ENCODE data around the gene TMEM145. TPM values are rescaled to one million over a fixed set of nuclear protein-coding genes. Genes with fewer than 3 reads are reported as not detected.

Gene TMEM145
- total RNA-seq, 4 donors from 2014 or later, result 0.87 TPM; not detected in 3

DNA sequence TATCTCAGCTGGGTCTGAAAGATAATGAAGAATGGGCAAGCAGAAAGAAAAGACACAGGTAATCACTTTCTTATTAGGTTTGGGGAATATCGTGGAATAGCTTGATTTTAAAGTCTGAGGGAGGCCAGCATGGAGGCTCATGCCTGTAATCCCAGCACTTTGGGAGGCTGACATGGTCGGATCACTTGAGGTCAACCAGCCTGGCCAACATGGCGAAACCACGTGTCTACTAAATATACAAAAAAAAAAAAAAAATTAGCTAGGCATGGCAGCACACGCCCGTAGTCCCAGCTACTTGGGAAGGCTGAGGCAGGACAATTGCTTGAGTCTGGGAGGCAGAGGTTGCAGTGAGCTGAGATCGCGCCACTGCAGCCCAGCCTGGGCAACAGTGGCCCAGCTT, 9.2 kb upstream of the TMEM145 start:
- H3K4me3 ChIP-seq, result no peak overlapping the region
- no peak for ATAC-seq
- no peaks in the 10 kb centered on the region for H3K9me3 ChIP-seq
- in situ Hi-C loops (cut with MboI; ENCODE audit: low sequenced_read_pairs in 4 of 4) (loop anchor here in 1 of 4 donors (25.0 kb wide), 1 partner anchor 167 kb away; the partner anchor contains the start of gene POU2F2), intact Hi-C loops (cut with DNase I; ENCODE audit: low total_unique reads) (loop anchor here (5.0 kb wide), 1 partner anchor 172 kb away; the partner anchor contains the start of gene POU2F2)
- peaks cover 16 to 18% of the 10 kb centered on the region in 2 donors for H3K4me1 ChIP-seq
- TF ChIP-seq, protein P1, sequence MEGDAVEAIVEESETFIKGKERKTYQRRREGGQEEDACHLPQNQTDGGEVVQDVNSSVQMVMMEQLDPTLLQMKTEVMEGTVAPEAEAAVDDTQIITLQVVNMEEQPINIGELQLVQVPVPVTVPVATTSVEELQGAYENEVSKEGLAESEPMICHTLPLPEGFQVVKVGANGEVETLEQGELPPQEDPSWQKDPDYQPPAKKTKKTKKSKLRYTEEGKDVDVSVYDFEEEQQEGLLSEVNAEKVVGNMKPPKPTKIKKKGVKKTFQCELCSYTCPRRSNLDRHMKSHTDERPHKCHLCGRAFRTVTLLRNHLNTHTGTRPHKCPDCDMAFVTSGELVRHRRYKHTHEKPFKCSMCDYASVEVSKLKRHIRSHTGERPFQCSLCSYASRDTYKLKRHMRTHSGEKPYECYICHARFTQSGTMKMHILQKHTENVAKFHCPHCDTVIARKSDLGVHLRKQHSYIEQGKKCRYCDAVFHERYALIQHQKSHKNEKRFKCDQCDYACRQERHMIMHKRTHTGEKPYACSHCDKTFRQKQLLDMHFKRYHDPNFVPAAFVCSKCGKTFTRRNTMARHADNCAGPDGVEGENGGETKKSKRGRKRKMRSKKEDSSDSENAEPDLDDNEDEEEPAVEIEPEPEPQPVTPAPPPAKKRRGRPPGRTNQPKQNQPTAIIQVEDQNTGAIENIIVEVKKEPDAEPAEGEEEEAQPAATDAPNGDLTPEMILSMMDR (IDR thresholded peaks at IDR 0.05 in 4 of 5, conservative IDR thresholded peaks at IDR 0.05 in 1 of 5), result no peak
- no peak for TF ChIP-seq POLR2A (IDR thresholded peaks at IDR 0.05)
- no peaks in the 10 kb centered on the region for H3K36me3 ChIP-seq
- H3K27ac ChIP-seq, result no peak overlapping the region
- H3K27me3 ChIP-seq, result no peaks in the 10 kb centered on the region
- DNase-seq, result no peak

DNA sequence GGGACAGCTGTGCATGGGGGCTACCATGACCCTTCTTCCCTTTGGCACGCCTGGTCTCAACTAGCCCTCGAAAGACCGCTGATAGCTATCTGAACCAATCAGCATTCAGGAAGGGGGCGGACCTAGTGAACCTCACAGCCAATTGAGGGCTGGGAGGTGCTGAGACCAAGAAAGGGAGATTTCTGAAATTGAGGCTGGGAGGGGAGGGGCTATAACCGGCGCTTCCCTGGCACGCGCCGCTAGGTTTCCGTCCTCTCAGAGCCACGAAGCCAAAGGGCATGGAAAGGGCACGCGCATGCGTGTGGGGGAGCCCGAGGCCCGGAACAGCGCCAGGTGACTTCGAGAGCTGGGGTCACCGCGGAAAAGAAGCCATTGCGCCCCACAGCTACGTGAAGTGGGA, 6.5 kb upstream of the TMEM145 start:
- H3K9me3 ChIP-seq, result no peaks in the 10 kb centered on the region

DNA sequence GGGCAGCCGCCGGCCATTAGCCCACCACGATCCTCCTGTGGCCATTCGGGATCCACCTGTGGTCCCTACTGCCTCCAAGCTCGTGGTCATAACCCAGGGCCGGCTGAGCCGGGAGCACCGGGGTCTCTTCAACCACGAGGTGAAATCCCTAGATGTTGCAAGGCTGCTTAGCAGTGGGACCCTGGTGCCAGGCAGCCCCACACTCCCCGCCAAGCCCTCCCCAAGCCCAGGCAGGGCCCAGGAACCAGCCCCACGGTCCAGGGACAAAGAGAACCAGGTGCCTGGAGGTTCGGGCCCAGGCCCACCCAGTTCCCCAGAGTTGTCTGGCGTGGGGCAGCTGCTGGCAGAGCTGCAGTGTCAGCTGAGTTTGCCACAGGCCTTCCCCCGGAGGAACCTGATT, 3.4 kb upstream of the TMEM145 start:
- Histone ChIP-seq H3K27me3 (peaks cover 0 to 18% (median 17%) of the 10 kb centered on the region in 3 donors), H3K4me3 (no peak overlapping the region), H3K9me3 (no peaks in the 10 kb centered on the region), H3K4me1 (peaks cover 3 to 7% of the 10 kb centered on the region in 2 donors), H3K36me3 (no peaks in the 10 kb centered on the region), H3K27ac (no peak overlapping the region)
- ATAC-seq (no peak), DNase-seq (no peak)
- intact Hi-C loops (cut with DNase I; ENCODE audit: low total_unique reads) (no loop called here), in situ Hi-C loops (cut with MboI; ENCODE audit: low sequenced_read_pairs in 4 of 4) (loop anchor here in 1 of 4 donors (25.0 kb wide), 1 partner anchor 172 kb away; the partner anchor contains the start of gene POU2F2)
- no peak for TF ChIP-seq POLR2A (IDR thresholded peaks at IDR 0.05)
- TF ChIP-seq, protein P1 (IDR thresholded peaks at IDR 0.05 in 4 of 5, conservative IDR thresholded peaks at IDR 0.05 in 1 of 5), result no peak

More for the DNA sequence above, 6.5 kb upstream of the TMEM145 start:
- ATAC-seq (no peak), DNase-seq (no peak)
- Histone ChIP-seq H3K27me3 (peaks cover 0 to 3% (median 2%) of the 10 kb centered on the region in 3 donors), H3K4me1 (peaks cover 15 to 16% of the 10 kb centered on the region in 2 donors), H3K27ac (no peak overlapping the region), H3K36me3 (no peaks in the 10 kb centered on the region), H3K4me3 (no peak overlapping the region)
- in situ Hi-C loops (cut with MboI; ENCODE audit: low sequenced_read_pairs in 4 of 4) (loop anchor here in 1 of 4 donors (25.0 kb wide), 1 partner anchor 169 kb away; the partner anchor contains the start of gene POU2F2), intact Hi-C loops (cut with DNase I; ENCODE audit: low total_unique reads) (no loop called here)
- TF ChIP-seq, protein P1 (IDR thresholded peaks at IDR 0.05 in 4 of 5, conservative IDR thresholded peaks at IDR 0.05 in 1 of 5), result no peak
- no peak for TF ChIP-seq POLR2A (IDR thresholded peaks at IDR 0.05)

DNA sequence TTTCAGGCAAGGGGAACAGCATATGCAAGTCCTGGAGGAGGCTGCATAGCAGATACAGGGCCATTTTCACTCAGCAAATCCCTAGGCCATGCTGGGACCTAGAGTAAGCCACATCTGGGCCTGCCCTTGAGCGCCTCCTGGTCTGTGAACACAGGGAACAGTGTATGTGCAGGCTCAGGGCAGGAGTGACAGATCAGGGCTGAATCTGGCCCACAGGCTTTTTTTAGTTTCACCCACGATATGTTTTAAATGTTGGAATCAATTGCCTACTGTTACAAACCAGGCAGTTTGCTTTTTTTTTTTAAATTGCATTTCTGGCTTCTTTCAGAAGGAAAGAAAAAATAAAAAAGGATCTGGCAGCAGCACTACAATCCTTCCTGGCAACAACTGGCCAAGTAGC, 1.5 kb upstream of the TMEM145 start:
- no peak overlapping the region for H3K4me3 ChIP-seq
- ATAC-seq, result no peak
- TF ChIP-seq, protein P1 (IDR thresholded peaks at IDR 0.05 in 4 of 5, conservative IDR thresholded peaks at IDR 0.05 in 1 of 5), result no peak
- no peak for TF ChIP-seq POLR2A (IDR thresholded peaks at IDR 0.05)
- peaks cover 3 to 7% of the 10 kb centered on the region in 2 donors for H3K4me1 ChIP-seq
- intact Hi-C loops (cut with DNase I; ENCODE audit: low total_unique reads) (no loop called here), in situ Hi-C loops (cut with MboI; ENCODE audit: low sequenced_read_pairs in 4 of 4) (loop anchor here in 1 of 4 donors (25.0 kb wide), 1 partner anchor 174 kb away; the partner anchor contains the start of gene POU2F2)
- no peak overlapping the region for H3K27ac ChIP-seq
- H3K27me3 ChIP-seq, result peaks cover 0 to 18% (median 17%) of the 10 kb centered on the region in 3 donors
- no peak for DNase-seq
- no peaks in the 10 kb centered on the region for H3K36me3 ChIP-seq
- no peaks in the 10 kb centered on the region for H3K9me3 ChIP-seq
